Osteocyte (in vitro differentiated cells): ENCODE measurements around the gene KRTAP10-8. TPM values are rescaled to one million over a fixed set of nuclear protein-coding genes. Genes with fewer than 3 reads are reported as not detected.

ENCODE experiments used
- DNase-seq: peaks from one replicate; pipeline ENCODE4 v3.0.0; 2021; ENCODE audit warnings: mixed read lengths; ENCODE audit not compliant: unreplicated experiment; ENCODE audit errors: extremely low spot score
- H3K27ac Mint-ChIP-seq: one replicate; pipeline ENCODE4 v1.8.0; 2021; ENCODE audit warnings: mild to moderate bottlenecking, mixed read lengths; ENCODE audit not compliant: unreplicated experiment
- H3K27me3 Mint-ChIP-seq: one replicate; pipeline ENCODE4 v1.8.0; 2021; ENCODE audit warnings: mixed read lengths; ENCODE audit not compliant: unreplicated experiment
- H3K36me3 Mint-ChIP-seq: one replicate; pipeline ENCODE4 v1.8.0; 2021; ENCODE audit warnings: mixed read lengths; ENCODE audit not compliant: unreplicated experiment
- H3K4me1 Mint-ChIP-seq: one replicate; pipeline ENCODE4 v1.8.0; 2021; ENCODE audit warnings: mixed read lengths; ENCODE audit not compliant: unreplicated experiment
- H3K4me3 Mint-ChIP-seq: one replicate; pipeline ENCODE4 v1.8.0; 2021; ENCODE audit warnings: mild to moderate bottlenecking, moderate library complexity, mixed read lengths; ENCODE audit not compliant: unreplicated experiment
- H3K9me3 Mint-ChIP-seq: one replicate; pipeline ENCODE4 v1.8.0; 2021; ENCODE audit warnings: mixed read lengths; ENCODE audit not compliant: unreplicated experiment
- CTCF ChIP-seq: fragments of 200-600 bp; sonication (generic); IDR thresholded peaks from 2 replicates; pipeline ENCODE4 v1.5.0; 2021; ENCODE audit warnings: antibody characterized with exemption, mild to moderate bottlenecking, moderate library complexity
- total RNA-seq: library from RNA; stranded (reverse); gene quantifications from 2 replicates; pipeline ENCODE4 v1.2.1, GENCODE V29; 2021

The KRTAP10-8 gene
- total RNA-seq, 1 donor from 2014 or later = not detected

GRCh38 chr21:44617071-44617501 lies 5.2 kb downstream of the KRTAP10-8 start:
- H3K9me3 Mint-ChIP-seq = peaks cover 15% of the 10 kb centered on the region
- H3K4me1 Mint-ChIP-seq = no peaks in the 10 kb centered on the region
- TF ChIP-seq CTCF = no peak
- H3K27ac Mint-ChIP-seq = no peak overlapping the region
- H3K4me3 Mint-ChIP-seq = no peak overlapping the region
- no peaks in the 10 kb centered on the region for H3K36me3 Mint-ChIP-seq
- DNase-seq = peak; percentile 73
- peaks cover 11% of the 10 kb centered on the region for H3K27me3 Mint-ChIP-seq

- Mint-ChIP-seq H3K36me3 (no peaks in the 10 kb centered on the region), H3K4me1 (no peaks in the 10 kb centered on the region), H3K27me3 (peaks cover 11% of the 10 kb centered on the region), H3K4me3 (no peak overlapping the region), H3K9me3 (peaks cover 29% of the 10 kb centered on the region), H3K27ac (no peak overlapping the region)
- TF ChIP-seq CTCF = peak; percentile 13
- DNase-seq = peak; percentile 49
These were observed 6.6 kb downstream of the KRTAP10-8 start for GRCh38 chr21:44618504-44618903.

- peaks cover 32% of the 10 kb centered on the region for H3K9me3 Mint-ChIP-seq
- no peak for DNase-seq
- TF ChIP-seq CTCF = no peak
- H3K27ac Mint-ChIP-seq = no peak overlapping the region
- H3K4me3 Mint-ChIP-seq = no peak overlapping the region
- H3K27me3 Mint-ChIP-seq = peaks cover 11% of the 10 kb centered on the region
- no peaks in the 10 kb centered on the region for H3K36me3 Mint-ChIP-seq
- no peaks in the 10 kb centered on the region for H3K4me1 Mint-ChIP-seq
These were observed 7.0 kb downstream of the KRTAP10-8 start for GRCh38 chr21:44618909-44619308.

GRCh38 chr21:44619886-44620285 lies 8.0 kb downstream of the KRTAP10-8 start:
- Mint-ChIP-seq H3K36me3 (no peaks in the 10 kb centered on the region), H3K4me1 (no peaks in the 10 kb centered on the region), H3K9me3 (peaks cover 41% of the 10 kb centered on the region), H3K27me3 (peaks cover 11% of the 10 kb centered on the region), H3K4me3 (no peak overlapping the region), H3K27ac (no peak overlapping the region)
- no peak for TF ChIP-seq CTCF
- DNase-seq = no peak

- no peak overlapping the region for H3K27ac Mint-ChIP-seq
- peaks cover 44% of the 10 kb centered on the region for H3K9me3 Mint-ChIP-seq
- H3K4me1 Mint-ChIP-seq = no peaks in the 10 kb centered on the region
- no peak overlapping the region for H3K4me3 Mint-ChIP-seq
- peaks cover 7% of the 10 kb centered on the region for H3K27me3 Mint-ChIP-seq
- TF ChIP-seq CTCF = no peak
- no peaks in the 10 kb centered on the region for H3K36me3 Mint-ChIP-seq
- no peak for DNase-seq
These were observed 11.7 kb downstream of the KRTAP10-8 start for GRCh38 chr21:44623575-44623974.
